Kidney (tissue), 14 donors: Measurements from ENCODE around the gene OLFML3. TPM values are rescaled to one million over a fixed set of nuclear protein-coding genes. Genes with fewer than 3 reads are reported as not detected.
"Not testable (repeated sequence)": the region's sequence is repeated elsewhere in the genome, so short reads cannot be mapped to it uniquely, and the experiment has no call there.

Experiments
- DNase-seq, 5 donors: peaks; one replicate each; pipeline ENCODE4 v3.0.0-alpha.2; 2013 to 2020
- FAIRE-seq: peaks from 2 replicates; lab custom pipeline; 2012; peaks lifted over from hg19 to GRCh38; lab: Jason Lieb, UNC
- H3K27ac ChIP-seq, 2 donors: one replicate each; pipeline ENCODE4 v1.7.0; 2013; ENCODE audit warnings: low read depth in 2 of 2, low read length in 2 of 2, inconsistent platforms in 1 of 2
- H3K27me3 ChIP-seq: one replicate; pipeline ENCODE4 v1.7.1; 2013; ENCODE audit warnings: low read length, inconsistent platforms; ENCODE audit not compliant: control insufficient read depth, insufficient read depth
- H3K36me3 ChIP-seq, 3 donors: one replicate each; pipeline versions ENCODE4 v1.7.0 to v1.7.1; 2013; ENCODE audit warnings: low read length in 3 of 3, control low read depth in 1 of 3, inconsistent platforms in 1 of 3; ENCODE audit not compliant: insufficient read depth in 3 of 3, control insufficient read depth in 2 of 3
- H3K4me1 ChIP-seq, 3 donors: one replicate each; pipeline versions ENCODE4 v1.7.0 to v1.7.1; 2013; ENCODE audit warnings: low read length in 3 of 3, inconsistent platforms in 1 of 3, low read depth in 1 of 3; ENCODE audit not compliant: control insufficient read depth in 2 of 3, insufficient read depth in 2 of 3
- H3K4me3 ChIP-seq, 3 donors: one replicate each; pipeline versions ENCODE4 v1.7.0 to v1.8.1; 2013; ENCODE audit warnings: low read length in 3 of 3, control low read depth in 1 of 3, inconsistent platforms in 1 of 3
- H3K9ac ChIP-seq, 3 donors: one replicate each; pipeline versions ENCODE4 v1.7.0 to v1.7.1; 2013; ENCODE audit warnings: low read length in 3 of 3, control low read depth in 1 of 3, inconsistent platforms in 1 of 3
- H3K9me3 ChIP-seq, 3 donors: one replicate each; pipeline versions ENCODE4 v1.7.0 to v1.7.1; 2013; ENCODE audit warnings: low read length in 3 of 3, control low read depth in 1 of 3, inconsistent platforms in 1 of 3; ENCODE audit not compliant: control insufficient read depth in 2 of 3, insufficient read depth in 1 of 3
- intact Hi-C: fragments of 100-400 bp; cut with DNase I; formaldehyde crosslinking; loops from one replicate; pipeline ENCODE4 v1.11.1; 2022
- polyA plus RNA-seq: library from polyadenylated mRNA; stranded (reverse); fragments of 350-450 nt; fragmentation: Illumina TruSeq; extraction: RNeasy Lipid Tissue Mini Kit (QIAGEN cat#74804); gene quantifications from one replicate; pipeline ENCODE4 v1.2.3, GENCODE V29; 2014; ENCODE audit warnings: low read depth, low replicate concordance; ENCODE audit not compliant: insufficient read depth
- total RNA-seq: library from RNA; stranded (reverse); fragmentation: NEBNext Ultra II Directional; extraction: Animal tissue kit (Norgen Biotek cat#: 25700); gene quantifications from one replicate; pipeline ENCODE4 v1.2.1, GENCODE V29; 2021
- TF ChIP-seq, protein P1 (sequence below): IDR thresholded peaks from 3 replicates; pipeline ENCODE4 v1.5.1; 2012; ENCODE audit warnings: mild to moderate bottlenecking, moderate library complexity, borderline replicate concordance; ENCODE audit not compliant: insufficient read depth; ENCODE audit errors: extremely low read depth
- donor health status: control.
- donor health status: control.
- donor health status: control.
- donor health status: control.
- donor health status: control.
- donor health status: DM: yes; HTN: yes; CAD: no.
- donor health status: Normal renal cell carcinoma (clear cell type).

OLFML3 gene
- total and polyA plus RNA-seq, 2 donors from 2014 or later: 13.5 to 22.9 TPM

DNA sequence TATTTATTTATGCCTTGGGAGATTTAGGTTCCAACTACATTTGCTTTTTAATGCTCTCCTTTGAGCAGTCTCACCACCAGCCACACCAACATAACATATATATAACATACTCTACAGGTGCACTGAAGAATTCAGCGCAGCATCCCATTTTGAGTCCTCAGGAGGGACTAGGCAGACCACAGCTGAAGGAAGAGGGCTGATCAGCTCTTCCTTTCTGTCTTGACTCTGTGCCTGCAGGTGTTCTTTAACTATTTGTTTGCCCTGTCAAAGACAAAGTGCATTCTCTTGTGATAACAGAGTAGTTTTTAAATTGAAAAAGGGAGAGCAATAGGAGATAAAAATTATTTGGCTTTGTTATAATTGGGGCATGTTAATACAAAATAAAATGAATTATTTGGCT is 33.2 kb upstream of the OLFML3 start:
- FAIRE-seq (no peak), DNase-seq (no peak)
- TF ChIP-seq, protein P1, sequence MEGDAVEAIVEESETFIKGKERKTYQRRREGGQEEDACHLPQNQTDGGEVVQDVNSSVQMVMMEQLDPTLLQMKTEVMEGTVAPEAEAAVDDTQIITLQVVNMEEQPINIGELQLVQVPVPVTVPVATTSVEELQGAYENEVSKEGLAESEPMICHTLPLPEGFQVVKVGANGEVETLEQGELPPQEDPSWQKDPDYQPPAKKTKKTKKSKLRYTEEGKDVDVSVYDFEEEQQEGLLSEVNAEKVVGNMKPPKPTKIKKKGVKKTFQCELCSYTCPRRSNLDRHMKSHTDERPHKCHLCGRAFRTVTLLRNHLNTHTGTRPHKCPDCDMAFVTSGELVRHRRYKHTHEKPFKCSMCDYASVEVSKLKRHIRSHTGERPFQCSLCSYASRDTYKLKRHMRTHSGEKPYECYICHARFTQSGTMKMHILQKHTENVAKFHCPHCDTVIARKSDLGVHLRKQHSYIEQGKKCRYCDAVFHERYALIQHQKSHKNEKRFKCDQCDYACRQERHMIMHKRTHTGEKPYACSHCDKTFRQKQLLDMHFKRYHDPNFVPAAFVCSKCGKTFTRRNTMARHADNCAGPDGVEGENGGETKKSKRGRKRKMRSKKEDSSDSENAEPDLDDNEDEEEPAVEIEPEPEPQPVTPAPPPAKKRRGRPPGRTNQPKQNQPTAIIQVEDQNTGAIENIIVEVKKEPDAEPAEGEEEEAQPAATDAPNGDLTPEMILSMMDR: no peak
- Histone ChIP-seq H3K27me3 (no peaks in the 10 kb centered on the region), H3K4me1 (peaks cover 0 to 10% (median 10%) of the 10 kb centered on the region in 3 donors), H3K36me3 (peaks cover 2 to 4% (median 3%) of the 10 kb centered on the region in 3 donors), H3K9me3 (no peaks in the 10 kb centered on the region), H3K4me3 (no peak overlapping the region), H3K27ac (no peak overlapping the region), H3K9ac (no peak overlapping the region)
- intact Hi-C loops: no loop called here

DNA sequence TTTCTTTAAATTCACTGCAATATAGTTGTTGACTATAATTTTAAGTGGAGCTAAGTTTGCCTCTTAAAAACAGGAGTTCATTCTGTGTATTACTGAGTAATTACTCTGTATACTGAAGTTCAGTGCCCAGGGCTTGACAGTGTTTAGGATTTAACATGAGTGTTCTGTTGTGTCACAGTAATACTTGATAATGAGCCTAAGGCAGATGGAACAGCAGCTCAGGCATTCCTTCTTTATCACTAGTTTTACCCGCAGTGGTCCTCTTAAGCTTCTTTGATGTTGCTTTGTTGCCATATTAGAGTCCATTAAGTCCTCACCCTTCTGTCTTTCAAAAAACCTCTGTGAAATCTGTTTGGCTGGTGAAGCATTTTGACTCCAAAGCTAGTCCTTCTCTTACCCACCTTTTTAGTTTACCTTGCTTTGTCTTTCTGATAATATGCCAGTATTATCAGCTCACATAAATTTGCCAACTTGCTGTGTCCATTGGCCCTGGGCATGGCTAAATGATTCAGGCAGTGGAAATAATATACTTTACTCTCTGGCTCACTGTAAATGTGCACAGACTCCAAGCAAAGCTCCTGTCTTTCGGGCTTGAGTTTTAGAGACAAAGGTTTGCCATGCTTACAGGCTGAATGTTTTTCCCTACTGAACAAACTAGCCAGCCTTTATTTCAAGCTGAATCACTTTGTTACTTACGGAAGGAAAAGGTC is 32.4 kb upstream of the OLFML3 start:
- intact Hi-C loops: no loop called here
- Histone ChIP-seq H3K27me3 (no peaks in the 10 kb centered on the region), H3K4me1 (peaks cover 0 to 10% (median 10%) of the 10 kb centered on the region in 3 donors), H3K36me3 (peaks cover 0 to 2% (median 0%) of the 10 kb centered on the region in 3 donors), H3K9ac (no peak overlapping the region), H3K4me3 (peak overlapping the region in 2 of 3 donors; percentile 1 to 6), H3K27ac (peak overlapping the region in 1 of 2 donors; percentile 20), H3K9me3 (no peaks in the 10 kb centered on the region)
- TF ChIP-seq, protein P1: no peak
- peak in 1 of 5 donors; percentile 8 for DNase-seq
- FAIRE-seq: no peak

DNA sequence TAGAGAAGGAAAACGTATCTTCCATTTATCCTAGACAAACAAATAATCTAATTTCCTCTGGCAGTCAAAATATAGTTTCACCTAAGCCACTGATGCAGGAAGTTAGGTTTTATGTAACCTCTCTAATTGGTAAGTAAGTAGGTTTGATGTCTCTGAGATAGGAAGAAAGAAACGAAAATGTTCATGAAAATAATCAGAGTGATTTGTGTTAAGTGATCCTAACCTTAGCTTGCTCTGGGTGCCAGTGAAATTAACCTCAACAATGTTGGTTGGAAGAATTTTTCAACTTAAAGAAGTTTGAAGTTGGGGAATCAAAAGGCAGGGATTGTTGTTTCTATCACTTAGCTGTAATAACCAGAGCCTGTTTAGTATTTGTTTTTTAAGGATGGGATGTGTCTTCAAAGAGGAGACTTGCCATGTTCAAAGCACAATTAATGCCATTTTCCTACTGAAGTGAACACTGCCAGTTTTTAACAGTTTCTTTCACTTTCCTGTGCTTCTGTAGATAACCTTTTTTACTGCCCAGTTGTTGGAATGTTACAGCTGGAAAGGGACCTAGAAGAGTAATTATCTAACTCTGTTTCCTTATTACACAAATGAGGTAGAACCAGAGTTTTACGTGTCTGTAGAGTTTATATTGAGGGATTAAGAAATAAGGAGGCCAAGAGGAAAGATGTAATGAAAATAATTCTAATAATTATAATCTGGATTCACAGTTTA is 31.7 kb upstream of the OLFML3 start:
- TF ChIP-seq, protein P1: no peak
- Histone ChIP-seq H3K4me3 (peak overlapping the region in 2 of 3 donors; percentile 1 to 6), H3K36me3 (peaks cover 0 to 2% (median 0%) of the 10 kb centered on the region in 3 donors), H3K4me1 (peaks cover 0 to 10% (median 10%) of the 10 kb centered on the region in 3 donors), H3K9me3 (no peaks in the 10 kb centered on the region), H3K27ac (peak overlapping the region in 1 of 2 donors; percentile 20), H3K27me3 (no peaks in the 10 kb centered on the region), H3K9ac (no peak overlapping the region)
- DNase-seq (no peak), FAIRE-seq (no peak)
- intact Hi-C loops: no loop called here

DNA sequence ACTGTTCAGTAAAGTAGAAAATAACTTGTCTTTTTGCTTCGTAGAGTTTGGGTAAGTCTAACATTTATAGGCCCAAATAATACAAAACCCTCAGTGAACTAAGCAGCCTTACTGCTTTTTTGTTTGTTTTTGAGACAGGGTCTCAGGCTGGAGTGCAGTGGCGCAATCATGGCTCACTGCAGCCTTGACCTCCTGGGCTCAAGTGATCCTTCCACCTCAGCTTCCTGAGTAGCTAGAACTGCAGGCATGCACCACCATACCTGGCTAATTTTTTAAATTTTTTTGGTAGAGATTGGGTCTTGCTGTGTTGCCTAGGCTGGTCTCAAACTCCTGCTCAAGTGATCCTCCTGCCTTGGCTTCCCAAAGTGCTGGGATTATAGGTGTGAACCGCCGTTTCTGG is 31.1 kb upstream of the OLFML3 start:
- FAIRE-seq, H3K9me3 ChIP-seq, H3K9ac ChIP-seq, H3K4me3 ChIP-seq, DNase-seq, H3K36me3 ChIP-seq, intact Hi-C loops, H3K27ac ChIP-seq, H3K27me3 ChIP-seq: not testable (repeated sequence)
- peaks cover 0 to 10% (median 10%) of the 10 kb centered on the region in 3 donors for H3K4me1 ChIP-seq
